Ascending aorta (tissue), 2 donors: ENCODE data around the gene MEGF10. TPM values are rescaled to one million over a fixed set of nuclear protein-coding genes. Genes with fewer than 3 reads are reported as not detected.

Experiments used
- DNase-seq, 2 donors: peaks; one replicate each; pipeline ENCODE4 v3.0.0-alpha.2; 2019; ENCODE audit warnings: low spot score in 2 of 2
- H3K27ac ChIP-seq, 2 donors: fragments of 200-600 bp; sonication (generic); one replicate each; pipeline ENCODE4 v1.5.1; 2016 to 2017; ENCODE audit warnings: mild to moderate bottlenecking in 1 of 2
- H3K27me3 ChIP-seq: fragments of 200-600 bp; sonication (generic); one replicate; pipeline ENCODE4 v1.5.1; 2017
- H3K36me3 ChIP-seq, 2 donors: fragments of 200-600 bp; sonication (generic); one replicate each; pipeline ENCODE4 v1.5.1; 2016
- H3K4me1 ChIP-seq, 2 donors: fragments of 200-600 bp; sonication (generic); one replicate each; pipeline ENCODE4 v1.5.1; 2016 to 2017; ENCODE audit warnings: mild to moderate bottlenecking in 1 of 2
- H3K4me3 ChIP-seq, 2 donors: fragments of 200-600 bp; sonication (generic); one replicate each; pipeline ENCODE4 v1.5.1; 2016 to 2017; ENCODE audit warnings: mild to moderate bottlenecking in 1 of 2
- H3K9me3 ChIP-seq, 2 donors: fragments of 200-600 bp; sonication (generic); one replicate each; pipeline ENCODE4 v1.5.1; 2016
- intact Hi-C: fragments of 100-400 bp; cut with DNase I; formaldehyde crosslinking; loops from one replicate; pipeline ENCODE4 v1.15.1; 2023
- total RNA-seq: library from RNA; depleted of rRNA; stranded (reverse); fragments of >200 nt; gene quantifications from one replicate; pipeline ENCODE4 v1.1.0, GENCODE V29; 2016
- TF ChIP-seq, protein P1 (sequence below), 3 experiments: fragments of 200-600 bp in 2 of 3; fragments of 450-650 bp in 1 of 3; sonication (generic) in 2 of 3; IDR thresholded peaks; one replicate each; pipeline ENCODE4 v1.5.1; 2016 to 2019; ENCODE audit warnings: antibody characterized with exemption in 3 of 3, mild to moderate bottlenecking in 1 of 3, moderate library complexity in 1 of 3

Gene MEGF10
- total RNA-seq, 1 donor from 2014 or later = 0.11 TPM

DNA sequence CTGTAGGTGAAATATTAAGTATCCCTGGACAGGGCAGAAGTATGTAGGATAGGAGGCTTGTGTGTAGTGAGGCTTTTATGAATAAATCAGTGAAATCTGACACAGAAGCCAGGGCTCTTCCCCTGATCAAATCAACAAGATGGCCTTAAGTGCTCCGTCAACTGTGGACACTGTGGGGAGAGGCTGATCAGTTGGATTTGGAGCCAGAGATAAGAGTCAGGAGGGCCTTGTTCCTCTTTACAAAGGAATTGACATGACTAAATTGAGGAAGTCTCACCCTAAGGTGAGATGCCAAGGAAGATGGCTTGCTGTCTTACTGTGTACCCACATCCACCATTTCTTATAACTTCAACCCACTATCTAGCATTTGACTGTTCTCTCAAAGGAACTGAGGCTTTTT is 135.3 kb downstream of the MEGF10 start:
- DNase-seq = no peak
- Histone ChIP-seq H3K27ac (no peak overlapping the region), H3K9me3 (no peaks in the 10 kb centered on the region), H3K36me3 (no peaks in the 10 kb centered on the region), H3K4me3 (no peak overlapping the region), H3K27me3 (no peaks in the 10 kb centered on the region), H3K4me1 (no peaks in the 10 kb centered on the region)
- TF ChIP-seq, protein P1, sequence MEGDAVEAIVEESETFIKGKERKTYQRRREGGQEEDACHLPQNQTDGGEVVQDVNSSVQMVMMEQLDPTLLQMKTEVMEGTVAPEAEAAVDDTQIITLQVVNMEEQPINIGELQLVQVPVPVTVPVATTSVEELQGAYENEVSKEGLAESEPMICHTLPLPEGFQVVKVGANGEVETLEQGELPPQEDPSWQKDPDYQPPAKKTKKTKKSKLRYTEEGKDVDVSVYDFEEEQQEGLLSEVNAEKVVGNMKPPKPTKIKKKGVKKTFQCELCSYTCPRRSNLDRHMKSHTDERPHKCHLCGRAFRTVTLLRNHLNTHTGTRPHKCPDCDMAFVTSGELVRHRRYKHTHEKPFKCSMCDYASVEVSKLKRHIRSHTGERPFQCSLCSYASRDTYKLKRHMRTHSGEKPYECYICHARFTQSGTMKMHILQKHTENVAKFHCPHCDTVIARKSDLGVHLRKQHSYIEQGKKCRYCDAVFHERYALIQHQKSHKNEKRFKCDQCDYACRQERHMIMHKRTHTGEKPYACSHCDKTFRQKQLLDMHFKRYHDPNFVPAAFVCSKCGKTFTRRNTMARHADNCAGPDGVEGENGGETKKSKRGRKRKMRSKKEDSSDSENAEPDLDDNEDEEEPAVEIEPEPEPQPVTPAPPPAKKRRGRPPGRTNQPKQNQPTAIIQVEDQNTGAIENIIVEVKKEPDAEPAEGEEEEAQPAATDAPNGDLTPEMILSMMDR (IDR thresholded peaks at IDR 0.05) = no peak
- intact Hi-C loops = no loop called here

GRCh38 chr5:127426661-127427060 is 136.1 kb downstream of the MEGF10 start:
- no peak overlapping the region for H3K27ac ChIP-seq
- TF ChIP-seq, protein P1 (IDR thresholded peaks at IDR 0.05) = no peak
- no peak for DNase-seq
- no peak overlapping the region for H3K4me3 ChIP-seq
- no peaks in the 10 kb centered on the region for H3K4me1 ChIP-seq
- H3K27me3 ChIP-seq = no peaks in the 10 kb centered on the region
- intact Hi-C loops = no loop called here
- no peaks in the 10 kb centered on the region for H3K36me3 ChIP-seq
- no peaks in the 10 kb centered on the region for H3K9me3 ChIP-seq

- intact Hi-C loops = no loop called here
- Histone ChIP-seq H3K4me1 (no peaks in the 10 kb centered on the region), H3K36me3 (no peaks in the 10 kb centered on the region), H3K27ac (no peak overlapping the region), H3K4me3 (no peak overlapping the region), H3K9me3 (no peaks in the 10 kb centered on the region), H3K27me3 (no peaks in the 10 kb centered on the region)
- DNase-seq = no peak
- TF ChIP-seq, protein P1 (IDR thresholded peaks at IDR 0.05) = no peak
Observed at GRCh38 chr5:127428276-127428675, 137.7 kb downstream of the MEGF10 start.

- intact Hi-C loops = no loop called here
- Histone ChIP-seq H3K4me3 (no peak overlapping the region), H3K27ac (no peak overlapping the region), H3K36me3 (no peaks in the 10 kb centered on the region), H3K27me3 (no peaks in the 10 kb centered on the region), H3K9me3 (no peaks in the 10 kb centered on the region), H3K4me1 (no peaks in the 10 kb centered on the region)
- no peak for DNase-seq
- TF ChIP-seq, protein P1 (IDR thresholded peaks at IDR 0.05) = no peak
Observed at GRCh38 chr5:127428748-127429147, 138.2 kb downstream of the MEGF10 start.

GRCh38 chr5:127429928-127430327 is 139.3 kb downstream of the MEGF10 start:
- no peak for DNase-seq
- Histone ChIP-seq H3K27me3 (no peaks in the 10 kb centered on the region), H3K4me1 (no peaks in the 10 kb centered on the region), H3K27ac (no peak overlapping the region), H3K4me3 (no peak overlapping the region), H3K9me3 (no peaks in the 10 kb centered on the region), H3K36me3 (no peaks in the 10 kb centered on the region)
- intact Hi-C loops = no loop called here
- TF ChIP-seq, protein P1 (IDR thresholded peaks at IDR 0.05) = no peak

DNA sequence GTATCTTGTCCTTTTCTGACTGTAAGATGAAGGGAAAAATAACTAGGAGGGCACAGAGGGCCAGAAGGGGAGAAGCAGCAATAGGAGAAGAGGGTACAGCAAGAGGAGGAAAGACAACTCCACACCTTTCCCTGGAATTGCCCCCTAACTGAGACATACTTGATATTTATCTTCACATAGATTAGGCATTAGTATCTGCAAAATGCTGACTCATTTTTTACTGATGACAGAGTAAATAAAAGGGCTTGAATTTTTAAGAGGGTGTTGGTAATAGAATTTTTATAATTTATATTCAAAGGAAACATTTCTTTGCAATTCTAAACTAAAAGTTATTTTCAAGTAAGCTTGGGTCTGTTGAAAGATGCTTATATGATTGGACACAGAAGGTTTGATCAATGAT is 140.0 kb downstream of the MEGF10 start:
- H3K4me1 ChIP-seq = no peaks in the 10 kb centered on the region
- no peaks in the 10 kb centered on the region for H3K36me3 ChIP-seq
- H3K27ac ChIP-seq = no peak overlapping the region
- no peaks in the 10 kb centered on the region for H3K9me3 ChIP-seq
- intact Hi-C loops = no loop called here
- DNase-seq = no peak
- TF ChIP-seq, protein P1 (IDR thresholded peaks at IDR 0.05) = no peak
- no peaks in the 10 kb centered on the region for H3K27me3 ChIP-seq
- H3K4me3 ChIP-seq = no peak overlapping the region
